T-cell (primary cell): ENCODE data around the gene ALKBH8. TPM values are rescaled to one million over a fixed set of nuclear protein-coding genes. Genes with fewer than 3 reads are reported as not detected.

ENCODE experiments used
- ATAC-seq, 4 experiments: fragments of 200-7000 bp in 3 of 4; fragments of 150-1000 bp in 1 of 4; cut with Tn5 transposase; replicated peaks in 1 of 4; 1 replicate in 3 of 4; 2 replicates in 1 of 4; pipeline ENCODE4 v1.10.0; 2021; ENCODE audit warnings: moderate library complexity in 3 of 4, mild to moderate bottlenecking in 2 of 4, moderate number of reproducible peaks in 1 of 4
- CTCF ChIA-PET, 2 donors: fragments of 300-600 bp; sonication (Branson Sonifier 250); formaldehyde crosslinking; loops; one replicate each; lab custom pipeline; 2022; ENCODE audit warnings: antibody characterized with exemption in 2 of 2; lab: Charles Lee
- POLR2A ChIA-PET, 2 donors: fragments of 300-600 bp; sonication (Branson Sonifier 250); formaldehyde crosslinking; loops; one replicate each; lab custom pipeline; 2022; ENCODE audit warnings: antibody characterized with exemption in 2 of 2; lab: Charles Lee
- DNase-seq, 35 experiments: peaks; one replicate each; pipeline versions ENCODE4 v3.0.0 to v3.0.0-alpha.2; 2013 to 2023
- H3K27ac ChIP-seq: one replicate; pipeline ENCODE4 v1.5.1; 2013; ENCODE audit warnings: low read length
- H3K27me3 ChIP-seq, 2 experiments: replicated peaks in 1 of 2; 1 replicate in 1 of 2; 2 replicates in 1 of 2; pipeline versions ENCODE4 v1.6.1 to v1.7.0; 2013; ENCODE audit warnings: low read length in 1 of 2, mixed read lengths in 1 of 2; ENCODE audit not compliant: control insufficient read depth in 2 of 2, insufficient read depth in 2 of 2; ENCODE audit errors: extremely low read depth in 1 of 2
- H3K36me3 ChIP-seq, 2 donors: 1 replicate in 1 of 2; 2 replicates in 1 of 2; pipeline versions ENCODE4 v1.6.1 to v1.7.0; 2013; ENCODE audit warnings: low read length in 1 of 2; ENCODE audit not compliant: control insufficient read depth in 2 of 2, insufficient read depth in 1 of 2; ENCODE audit errors: extremely low read depth in 1 of 2
- H3K4me1 ChIP-seq, 2 experiments: 1 replicate in 1 of 2; 2 replicates in 1 of 2; pipeline versions ENCODE4 v1.6.1 to v1.7.0; 2013; ENCODE audit warnings: low read length in 2 of 2, mixed read lengths in 1 of 2; ENCODE audit not compliant: insufficient read depth in 2 of 2, control insufficient read depth in 1 of 2; ENCODE audit errors: extremely low read depth in 1 of 2
- H3K4me3 ChIP-seq, 2 donors: 1 replicate in 1 of 2; 2 replicates in 1 of 2; pipeline versions ENCODE4 v1.5.1 to v1.7.0; 2013; ENCODE audit warnings: mild to moderate bottlenecking in 2 of 2, low read length in 1 of 2, moderate library complexity in 1 of 2; ENCODE audit not compliant: control insufficient read depth in 1 of 2; ENCODE audit errors: extremely low read depth in 1 of 2
- H3K9me3 ChIP-seq: 2 replicates; pipeline ENCODE4 v1.7.0; 2013
- H3K27ac Mint-ChIP-seq, 2 donors: one replicate each; pipeline ENCODE4 v1.8.0; 2020 to 2021; ENCODE audit warnings: mild to moderate bottlenecking in 2 of 2, mixed read lengths in 2 of 2
- H3K27me3 Mint-ChIP-seq, 2 donors: one replicate each; pipeline ENCODE4 v1.8.0; 2021 to 2022; ENCODE audit warnings: mixed read lengths in 2 of 2
- H3K36me3 Mint-ChIP-seq: one replicate; pipeline ENCODE4 v1.8.0; 2021; ENCODE audit warnings: mixed read lengths
- H3K4me1 Mint-ChIP-seq, 3 donors: one replicate each; pipeline ENCODE4 v1.8.0; 2020 to 2022; ENCODE audit warnings: mixed read lengths in 3 of 3, mild to moderate bottlenecking in 1 of 3
- H3K4me3 Mint-ChIP-seq, 3 donors: one replicate each; pipeline ENCODE4 v1.8.0; 2020 to 2022; ENCODE audit warnings: mild to moderate bottlenecking in 3 of 3, mixed read lengths in 3 of 3, moderate library complexity in 3 of 3
- H3K9me3 Mint-ChIP-seq, 3 donors: one replicate each; pipeline ENCODE4 v1.8.0; 2020 to 2022; ENCODE audit warnings: mixed read lengths in 3 of 3
- WGBS: methylation state at CpG from one replicate; pipeline ENCODE4 v1.1.5; 2013; ENCODE audit warnings: missing lambda C conversion rate; ENCODE audit not compliant: insufficient coverage; 5-methylcytosine and 5-hydroxymethylcytosine counted together
- total RNA-seq, 35 experiments: library from RNA in 6 of 35; stranded (reverse) in 6 of 35; fragments of 120-200 nt in 1 of 35; gene quantifications; one replicate each; pipeline versions ENCODE4 v1.2.1 to v1.2.4 and lab custom pipeline; 2013 to 2026

ALKBH8 gene
- total RNA-seq, 5 donors from 2014 or later (not counting 1 experiment from before 2014, with no cell fraction given), result 11.6 to 15.4 (median 12.4) TPM

DNA sequence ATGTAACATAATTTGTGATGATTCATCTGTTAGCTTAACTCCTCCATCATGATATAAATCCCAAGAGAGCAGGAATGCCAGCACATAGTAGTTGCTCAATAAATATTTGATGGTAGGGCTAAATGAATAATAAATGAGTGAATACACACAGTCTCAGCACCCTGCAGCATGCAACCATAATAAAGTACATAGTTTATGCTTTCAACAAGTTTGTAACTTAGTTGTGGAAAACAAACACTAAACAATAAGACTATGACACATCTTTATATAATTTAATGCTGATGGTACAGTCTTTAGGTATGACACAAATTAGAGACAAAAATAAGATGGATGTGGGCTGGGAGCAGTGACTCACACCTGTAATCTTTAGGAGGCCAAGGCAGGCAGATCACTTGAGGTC lies 3.8 kb downstream of the ALKBH8 start:
- no peak overlapping the region for H3K27ac ChIP-seq
- H3K36me3 ChIP-seq, result peaks cover 0 to 18% of the 10 kb centered on the region in 2 donors
- ATAC-seq (no peak), DNase-seq (no peak)
- Mint-ChIP-seq H3K4me1 (peaks cover 47 to 54% (median 53%) of the 10 kb centered on the region in 3 donors), H3K36me3 (peaks cover 9% of the 10 kb centered on the region), H3K4me3 (no peak overlapping the region), H3K9me3 (no peaks in the 10 kb centered on the region), H3K27me3 (no peaks in the 10 kb centered on the region), H3K27ac (no peak overlapping the region)
- H3K9me3 ChIP-seq, result no peaks in the 10 kb centered on the region
- ChIA-PET POLR2A (no interaction called here), CTCF (interaction anchor here (0.7 to 1.4 kb wide), 3 partner anchors 11 to 104 kb away, joined by 3 to 6 read pairs (median 3); partner anchors contain the start of gene CWF19L2 (in 1 of the 2))
- no peaks in the 10 kb centered on the region for H3K27me3 ChIP-seq
- peaks cover 12 to 21% of the 10 kb centered on the region in 2 experiments for H3K4me1 ChIP-seq
- H3K4me3 ChIP-seq, result no peak overlapping the region

DNA sequence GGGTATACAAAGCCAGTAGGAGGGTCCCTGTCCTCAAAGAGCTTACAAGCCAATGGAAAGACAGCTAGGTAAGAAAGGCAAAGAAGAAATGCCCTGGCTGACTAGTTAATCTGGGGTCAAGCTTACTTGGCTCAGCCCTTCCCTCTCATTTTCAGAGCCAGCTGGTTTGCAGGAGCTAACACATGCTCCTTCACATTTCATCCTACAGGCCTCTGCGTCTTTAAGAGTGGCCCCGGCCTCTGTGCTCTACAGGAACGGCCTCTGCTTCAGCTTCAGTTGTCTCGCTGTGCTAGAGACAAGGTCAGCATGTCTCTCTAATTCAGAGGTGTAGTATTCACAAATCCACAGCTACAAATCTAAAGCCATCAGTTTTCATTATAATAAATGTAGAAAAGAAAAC lies 15.2 kb downstream of the ALKBH8 start:
- POLR2A ChIA-PET, result no interaction called here
- H3K9me3 Mint-ChIP-seq, result no peaks in the 10 kb centered on the region
- no peak for DNase-seq

GRCh38 chr11:107549954-107550285 lies 15.6 kb downstream of the ALKBH8 start:
- ATAC-seq, result no peak
- no CpG with 5 or more reads among the region's 2 CpGs for WGBS
- no peaks in the 10 kb centered on the region for H3K9me3 Mint-ChIP-seq
- no peaks in the 10 kb centered on the region for H3K4me1 Mint-ChIP-seq
- H3K4me1 ChIP-seq, result no peaks in the 10 kb centered on the region
- H3K4me3 ChIP-seq, result no peak overlapping the region
- no peaks in the 10 kb centered on the region for H3K9me3 ChIP-seq
- H3K36me3 ChIP-seq, result peaks cover 0 to 42% of the 10 kb centered on the region in 2 donors
- H3K27ac Mint-ChIP-seq, result no peak overlapping the region
- ChIA-PET POLR2A (no interaction called here), CTCF (interaction anchor here (0.6 to 3.5 kb wide), 9 partner anchors 11 to 710 kb away, joined by 3 to 15 read pairs (median 6); no protein-coding TSS in a partner anchor)
- H3K4me3 Mint-ChIP-seq, result no peak overlapping the region
- no peaks in the 10 kb centered on the region for H3K27me3 ChIP-seq
- no peak overlapping the region for H3K27ac ChIP-seq
- peaks cover 47% of the 10 kb centered on the region for H3K36me3 Mint-ChIP-seq
- no peaks in the 10 kb centered on the region for H3K27me3 Mint-ChIP-seq
- no peak for DNase-seq

More for the DNA sequence above, 15.2 kb downstream of the ALKBH8 start:
- H3K27ac Mint-ChIP-seq, result no peak overlapping the region
- Histone ChIP-seq H3K4me3 (no peak overlapping the region), H3K27me3 (no peaks in the 10 kb centered on the region), H3K36me3 (peaks cover 0 to 38% of the 10 kb centered on the region in 2 donors), H3K4me1 (no peaks in the 10 kb centered on the region), H3K27ac (no peak overlapping the region), H3K9me3 (no peaks in the 10 kb centered on the region)
- no peak overlapping the region for H3K4me3 Mint-ChIP-seq
- ATAC-seq, result no peak
- H3K4me1 Mint-ChIP-seq, result no peaks in the 10 kb centered on the region
- WGBS, result no CpG with 5 or more reads among the region's 4 CpGs
- H3K27me3 Mint-ChIP-seq, result no peaks in the 10 kb centered on the region
- peaks cover 48% of the 10 kb centered on the region for H3K36me3 Mint-ChIP-seq
- CTCF ChIA-PET, result interaction anchor here in 1 of 2 donors (0.6 to 3.5 kb wide), 7 partner anchors 9 to 709 kb away, joined by 3 to 15 read pairs (median 4); no protein-coding TSS in a partner anchor

DNA sequence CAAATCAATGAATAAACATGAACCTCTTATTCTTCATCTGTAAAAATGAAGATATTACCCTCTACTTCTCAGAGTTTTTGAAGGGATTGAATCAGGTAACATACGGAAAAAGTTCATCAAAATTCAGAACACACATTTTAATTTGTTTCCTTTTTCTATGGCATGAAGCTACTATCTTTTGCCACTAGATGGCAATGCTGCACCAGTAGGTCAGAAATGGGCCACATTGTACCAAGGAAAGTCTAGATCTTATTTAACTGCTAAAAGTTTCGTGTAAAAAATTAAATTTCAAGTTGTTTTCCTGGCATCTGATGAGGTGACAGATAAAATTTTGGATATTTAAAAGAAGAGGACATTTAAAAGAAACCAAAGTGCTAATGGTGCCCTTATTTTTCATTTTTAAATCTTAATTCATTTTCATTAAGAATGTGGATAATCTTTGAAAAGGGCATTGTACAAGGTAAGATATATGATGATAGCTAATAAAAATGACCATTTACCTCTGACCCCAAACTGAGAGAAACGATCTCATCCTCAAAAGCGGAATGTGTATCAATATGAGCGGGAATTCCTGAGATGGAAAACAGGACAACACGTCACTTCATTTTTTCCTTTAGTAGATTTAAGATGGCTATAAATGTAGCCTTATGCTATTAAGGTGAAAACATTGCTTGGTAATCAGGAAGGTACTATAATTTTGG lies 16.1 kb downstream of the ALKBH8 start:
- 50% methylated on average over 2 of the region's 6 CpGs for WGBS
- Histone ChIP-seq H3K36me3 (peaks cover 0 to 44% of the 10 kb centered on the region in 2 donors), H3K4me3 (no peak overlapping the region), H3K9me3 (no peaks in the 10 kb centered on the region), H3K27ac (no peak overlapping the region), H3K27me3 (no peaks in the 10 kb centered on the region), H3K4me1 (no peaks in the 10 kb centered on the region)
- Mint-ChIP-seq H3K9me3 (no peaks in the 10 kb centered on the region), H3K4me1 (no peaks in the 10 kb centered on the region), H3K27me3 (no peaks in the 10 kb centered on the region), H3K4me3 (no peak overlapping the region), H3K36me3 (peaks cover 52% of the 10 kb centered on the region), H3K27ac (no peak overlapping the region)
- CTCF ChIA-PET, result interaction anchor here (0.5 to 3.5 kb wide), 20 partner anchors 9 to 350 kb away, joined by 3 to 15 read pairs (median 4); no protein-coding TSS in a partner anchor
- DNase-seq (peak in 18 of 35 experiments; percentile 3 to 67 (median 17)), ATAC-seq (peak in 1 of 4 experiments; percentile 41)
- POLR2A ChIA-PET, result interaction anchor here in 1 of 2 donors (0.6 kb wide), 1 partner anchor 1105 kb away, joined by 3 read pairs; no protein-coding TSS in a partner anchor

DNA sequence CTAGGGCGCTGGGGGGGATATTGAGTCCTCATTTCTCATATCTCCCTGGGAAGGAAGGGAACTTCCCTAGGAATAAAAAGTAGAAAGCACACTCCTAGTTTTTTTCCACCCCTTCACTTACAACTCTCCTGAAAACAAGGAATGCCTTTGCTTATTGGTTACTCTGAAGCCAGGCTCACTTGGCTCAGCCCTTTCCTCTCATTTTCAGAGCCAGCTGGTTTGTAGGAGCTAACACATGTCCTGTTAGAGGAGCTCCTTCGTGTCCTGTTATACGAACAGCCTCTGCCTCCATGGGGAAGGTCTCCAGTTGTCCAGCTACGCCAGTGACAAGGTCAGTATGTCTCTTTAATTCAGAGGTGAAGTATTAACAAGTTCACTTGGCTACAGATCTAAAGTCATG lies 17.6 kb downstream of the ALKBH8 start:
- no peak overlapping the region for H3K27ac ChIP-seq
- DNase-seq (no peak), ATAC-seq (no peak)
- peaks cover 51% of the 10 kb centered on the region for H3K36me3 Mint-ChIP-seq
- H3K9me3 Mint-ChIP-seq, result no peaks in the 10 kb centered on the region
- H3K36me3 ChIP-seq, result peaks cover 3 to 35% of the 10 kb centered on the region in 2 donors
- ChIA-PET POLR2A (interaction anchor here in 1 of 2 donors (0.7 kb wide), 1 partner anchor 1196 kb away, joined by 3 read pairs; no protein-coding TSS in a partner anchor), CTCF (interaction anchor here (0.5 to 2.6 kb wide), 6 partner anchors 11 to 377 kb away, joined by 3 to 9 read pairs (median 4); no protein-coding TSS in a partner anchor)
- no peak overlapping the region for H3K4me3 Mint-ChIP-seq
- H3K4me1 Mint-ChIP-seq, result no peaks in the 10 kb centered on the region
- H3K4me3 ChIP-seq, result no peak overlapping the region
- H3K27ac Mint-ChIP-seq, result no peak overlapping the region
- H3K9me3 ChIP-seq, result no peaks in the 10 kb centered on the region
- H3K27me3 Mint-ChIP-seq, result no peaks in the 10 kb centered on the region
- H3K27me3 ChIP-seq, result no peaks in the 10 kb centered on the region
- no CpG with 5 or more reads among the region's 4 CpGs for WGBS
- H3K4me1 ChIP-seq, result no peaks in the 10 kb centered on the region

DNA sequence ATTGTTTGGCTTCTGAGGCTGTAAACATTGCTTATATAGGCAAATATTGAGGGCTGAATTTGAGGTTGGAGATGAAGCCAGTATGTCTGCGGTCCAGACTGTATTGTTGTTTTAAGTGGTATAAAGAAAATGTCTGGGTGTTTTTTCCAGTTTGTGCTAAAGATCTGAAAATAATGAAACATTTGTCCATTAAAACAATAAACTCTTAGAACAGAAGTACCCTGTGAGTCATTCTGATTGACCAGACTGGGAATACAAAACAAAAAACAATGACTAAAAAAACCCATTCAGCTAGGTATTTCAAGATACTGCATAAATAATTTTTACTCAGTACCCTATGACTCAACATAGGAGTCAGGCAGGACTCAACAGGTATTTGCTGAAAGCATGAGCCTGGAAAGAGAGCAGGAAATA lies 20.4 kb downstream of the ALKBH8 start:
- H3K27me3 Mint-ChIP-seq, result no peaks in the 10 kb centered on the region
- ATAC-seq, result no peak
- ChIA-PET CTCF (interaction anchor here (0.6 to 2.6 kb wide), 3 partner anchors 117 to 1019 kb away, joined by 3 to 7 read pairs (median 4); no protein-coding TSS in a partner anchor), POLR2A (interaction anchor here in 1 of 2 donors (0.6 kb wide), 1 partner anchor 800 kb away, joined by 5 read pairs; no protein-coding TSS in a partner anchor)
- H3K36me3 Mint-ChIP-seq, result peaks cover 60% of the 10 kb centered on the region
- H3K36me3 ChIP-seq, result peaks cover 3 to 16% of the 10 kb centered on the region in 2 donors
- no peak overlapping the region for H3K4me3 Mint-ChIP-seq
- H3K27me3 ChIP-seq, result no peaks in the 10 kb centered on the region
- no peaks in the 10 kb centered on the region for H3K4me1 Mint-ChIP-seq
- H3K4me3 ChIP-seq, result no peak overlapping the region
- H3K9me3 Mint-ChIP-seq, result no peaks in the 10 kb centered on the region
- no peak overlapping the region for H3K27ac ChIP-seq
- WGBS, result no CpG with 5 or more reads among the region's 1 CpG
- DNase-seq, result no peak
- no peaks in the 10 kb centered on the region for H3K9me3 ChIP-seq
- H3K27ac Mint-ChIP-seq, result no peak overlapping the region
- H3K4me1 ChIP-seq, result no peaks in the 10 kb centered on the region
